Stimulated activated naive CD8-positive, alpha-beta T cell treated with anti-CD3 and anti-CD28 coated beads, Interleukin-15, Interleukin-2, amounts not matched to agents 100 ng/mL and 50 ng/mL, for 24 hours (primary cell): Measurements from ENCODE around the gene SORCS2.

ENCODE experiments used
- H3K27ac Mint-ChIP-seq: one replicate; pipeline ENCODE4 v1.8.0; 2021; ENCODE audit warnings: mild to moderate bottlenecking, mixed read lengths
- H3K27me3 Mint-ChIP-seq: one replicate; pipeline ENCODE4 v1.8.0; 2021; ENCODE audit warnings: mixed read lengths
- H3K36me3 Mint-ChIP-seq: one replicate; pipeline ENCODE4 v1.8.0; 2021; ENCODE audit warnings: low read depth, mixed read lengths
- H3K4me1 Mint-ChIP-seq: one replicate; pipeline ENCODE4 v1.8.0; 2021; ENCODE audit warnings: low read depth, mixed read lengths
- H3K4me3 Mint-ChIP-seq: one replicate; pipeline ENCODE4 v1.8.0; 2021; ENCODE audit warnings: mild to moderate bottlenecking, mixed read lengths
- H3K9me3 Mint-ChIP-seq: one replicate; pipeline ENCODE4 v1.8.0; 2021; ENCODE audit warnings: mixed read lengths

SORCS2 gene

DNA sequence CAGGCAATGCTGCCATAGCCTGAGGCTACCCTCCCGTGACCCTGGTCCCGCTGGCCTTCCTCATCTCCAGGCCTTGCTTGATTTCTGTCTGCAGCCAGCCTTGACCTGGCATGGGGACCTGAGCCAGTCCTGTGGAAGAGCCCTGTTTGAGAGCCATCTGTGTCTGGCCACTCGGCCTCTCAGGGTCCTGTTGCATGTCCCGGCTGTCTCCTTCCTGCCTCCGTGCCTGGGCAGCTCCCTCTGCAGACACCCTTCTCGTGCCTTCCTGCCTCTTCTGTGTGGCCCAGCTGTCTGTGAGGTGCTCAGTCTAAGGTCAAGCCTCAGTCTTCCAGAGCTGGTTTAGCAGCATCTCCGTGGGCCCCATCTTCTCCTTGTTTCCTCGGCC lies 108.4 kb downstream of the SORCS2 start:
- H3K9me3 Mint-ChIP-seq: no peaks in the 10 kb centered on the region
- H3K4me3 Mint-ChIP-seq: no peak overlapping the region
- H3K27me3 Mint-ChIP-seq: peaks cover 13% of the 10 kb centered on the region

DNA sequence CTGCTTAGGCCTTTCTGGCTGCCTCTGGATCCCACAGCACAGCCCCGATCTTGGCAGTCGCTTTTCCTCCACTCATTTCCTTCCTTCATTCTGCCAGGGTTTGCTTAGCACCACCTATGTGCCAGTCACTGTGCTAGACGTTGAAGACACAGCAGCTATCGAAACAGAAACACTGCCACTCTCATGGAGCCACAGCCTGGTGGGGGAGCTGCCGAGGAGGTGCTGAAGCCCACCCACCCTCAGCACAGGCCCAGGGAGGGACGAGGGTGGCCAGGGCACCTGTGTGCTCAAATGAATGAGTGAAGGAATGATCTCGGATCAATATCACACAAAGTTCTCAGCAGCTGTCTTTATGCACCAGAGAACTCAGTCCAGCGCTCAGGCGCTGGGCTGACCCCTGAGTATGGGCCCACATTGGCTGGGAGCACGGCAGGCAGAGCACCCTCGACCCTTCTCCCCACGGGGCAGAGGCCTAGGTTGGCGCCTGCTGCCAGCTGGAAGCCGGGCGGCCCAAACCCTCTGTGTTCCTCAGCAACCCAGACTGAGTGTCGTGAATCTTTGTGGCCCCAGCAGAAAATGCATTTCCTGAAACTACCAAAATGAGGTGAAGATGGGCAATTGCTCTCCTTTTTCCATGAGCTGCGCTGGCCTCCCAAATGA lies 108.9 kb downstream of the SORCS2 start:
- Mint-ChIP-seq H3K36me3 (no peaks in the 10 kb centered on the region), H3K4me3 (no peak overlapping the region), H3K27me3 (peaks cover 13% of the 10 kb centered on the region), H3K9me3 (no peaks in the 10 kb centered on the region), H3K4me1 (no peaks in the 10 kb centered on the region), H3K27ac (no peak overlapping the region)

More for the DNA sequence above, 108.4 kb downstream of the SORCS2 start:
- H3K27ac Mint-ChIP-seq: no peak overlapping the region
- H3K4me1 Mint-ChIP-seq: no peaks in the 10 kb centered on the region
- no peaks in the 10 kb centered on the region for H3K36me3 Mint-ChIP-seq

- H3K9me3 Mint-ChIP-seq: no peaks in the 10 kb centered on the region
- H3K36me3 Mint-ChIP-seq: no peaks in the 10 kb centered on the region
- H3K27ac Mint-ChIP-seq: no peak overlapping the region
- no peak overlapping the region for H3K4me3 Mint-ChIP-seq
- H3K4me1 Mint-ChIP-seq: no peaks in the 10 kb centered on the region
- peaks cover 13% of the 10 kb centered on the region for H3K27me3 Mint-ChIP-seq
Measured at GRCh38 chr4:7301846-7302630, 109.7 kb downstream of the SORCS2 start.

DNA sequence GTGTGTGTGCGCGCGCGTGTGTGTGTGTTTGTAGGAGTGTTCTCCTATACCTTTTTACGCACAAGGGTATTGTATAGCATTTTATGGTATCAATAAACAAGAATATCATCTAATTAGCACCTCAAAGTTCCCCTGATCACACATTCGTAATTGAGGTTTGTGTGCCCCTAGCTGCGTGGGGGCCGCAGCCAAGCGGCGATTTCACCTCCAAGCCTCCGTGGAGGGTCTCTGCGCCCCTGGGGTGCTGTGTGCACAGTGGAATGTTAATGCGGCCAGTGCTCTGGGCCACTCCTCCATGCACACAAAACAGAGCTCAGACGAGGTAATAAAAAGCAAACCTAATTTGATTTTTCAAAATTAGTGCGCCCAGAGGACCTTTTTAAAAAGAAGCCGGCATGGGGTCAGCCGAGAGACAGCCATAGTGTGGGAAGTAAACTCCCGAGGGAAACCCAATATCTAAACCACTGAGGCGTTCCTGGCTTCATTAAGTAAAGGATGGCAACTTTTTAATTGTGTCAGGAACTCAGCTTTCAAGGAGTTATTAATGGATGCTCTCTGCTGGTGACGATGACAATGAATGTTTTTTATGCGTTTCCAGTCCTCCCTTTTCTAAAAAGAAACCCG lies 110.6 kb downstream of the SORCS2 start:
- H3K4me3 Mint-ChIP-seq: no peak overlapping the region
- H3K9me3 Mint-ChIP-seq: no peaks in the 10 kb centered on the region
- H3K27ac Mint-ChIP-seq: no peak overlapping the region
- H3K36me3 Mint-ChIP-seq: no peaks in the 10 kb centered on the region
- H3K27me3 Mint-ChIP-seq: peaks cover 17% of the 10 kb centered on the region
- H3K4me1 Mint-ChIP-seq: no peaks in the 10 kb centered on the region

DNA sequence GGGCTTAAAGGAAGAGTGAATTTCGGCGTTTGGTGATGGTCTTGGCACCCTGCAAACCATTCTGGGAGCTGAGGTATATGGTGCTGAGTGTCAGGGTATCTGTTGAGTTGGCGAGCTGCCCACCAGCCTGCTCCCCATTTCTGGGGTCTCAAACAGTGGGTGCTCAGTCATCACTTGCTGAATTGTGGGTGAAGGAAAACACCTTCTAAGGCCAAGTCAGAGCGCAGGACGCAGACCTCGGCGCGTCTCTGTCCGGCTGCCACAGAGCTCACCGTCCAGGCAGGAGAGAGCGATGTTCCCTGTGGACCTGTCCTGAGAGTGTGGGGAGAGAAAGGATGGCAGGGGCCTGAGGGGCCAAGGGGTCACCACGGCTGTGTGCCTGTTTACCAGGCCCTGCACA lies 111.2 kb downstream of the SORCS2 start:
- H3K36me3 Mint-ChIP-seq: no peaks in the 10 kb centered on the region
- no peaks in the 10 kb centered on the region for H3K9me3 Mint-ChIP-seq
- H3K4me3 Mint-ChIP-seq: no peak overlapping the region
- H3K27ac Mint-ChIP-seq: no peak overlapping the region
- peaks cover 17% of the 10 kb centered on the region for H3K27me3 Mint-ChIP-seq
- H3K4me1 Mint-ChIP-seq: no peaks in the 10 kb centered on the region

- H3K4me1 Mint-ChIP-seq: no peaks in the 10 kb centered on the region
- H3K36me3 Mint-ChIP-seq: no peaks in the 10 kb centered on the region
- H3K27ac Mint-ChIP-seq: no peak overlapping the region
- no peak overlapping the region for H3K4me3 Mint-ChIP-seq
- no peaks in the 10 kb centered on the region for H3K9me3 Mint-ChIP-seq
- H3K27me3 Mint-ChIP-seq: peaks cover 13% of the 10 kb centered on the region
Measured at GRCh38 chr4:7304436-7304835, 112.1 kb downstream of the SORCS2 start.

- Mint-ChIP-seq H3K9me3 (no peaks in the 10 kb centered on the region), H3K36me3 (no peaks in the 10 kb centered on the region), H3K4me1 (no peaks in the 10 kb centered on the region), H3K27ac (no peak overlapping the region), H3K4me3 (no peak overlapping the region), H3K27me3 (peaks cover 4% of the 10 kb centered on the region)
Measured at GRCh38 chr4:7306021-7306965, 114.0 kb downstream of the SORCS2 start.

- no peaks in the 10 kb centered on the region for H3K36me3 Mint-ChIP-seq
- no peak overlapping the region for H3K4me3 Mint-ChIP-seq
- H3K27ac Mint-ChIP-seq: no peak overlapping the region
- H3K4me1 Mint-ChIP-seq: no peaks in the 10 kb centered on the region
- no peaks in the 10 kb centered on the region for H3K9me3 Mint-ChIP-seq
- peaks cover 4% of the 10 kb centered on the region for H3K27me3 Mint-ChIP-seq
Measured at GRCh38 chr4:7306986-7307385, 114.6 kb downstream of the SORCS2 start.

- H3K4me1 Mint-ChIP-seq: no peaks in the 10 kb centered on the region
- no peak overlapping the region for H3K4me3 Mint-ChIP-seq
- no peaks in the 10 kb centered on the region for H3K9me3 Mint-ChIP-seq
- no peaks in the 10 kb centered on the region for H3K36me3 Mint-ChIP-seq
- peaks cover 4% of the 10 kb centered on the region for H3K27me3 Mint-ChIP-seq
- no peak overlapping the region for H3K27ac Mint-ChIP-seq
Measured at GRCh38 chr4:7307394-7308099, 115.2 kb downstream of the SORCS2 start.

DNA sequence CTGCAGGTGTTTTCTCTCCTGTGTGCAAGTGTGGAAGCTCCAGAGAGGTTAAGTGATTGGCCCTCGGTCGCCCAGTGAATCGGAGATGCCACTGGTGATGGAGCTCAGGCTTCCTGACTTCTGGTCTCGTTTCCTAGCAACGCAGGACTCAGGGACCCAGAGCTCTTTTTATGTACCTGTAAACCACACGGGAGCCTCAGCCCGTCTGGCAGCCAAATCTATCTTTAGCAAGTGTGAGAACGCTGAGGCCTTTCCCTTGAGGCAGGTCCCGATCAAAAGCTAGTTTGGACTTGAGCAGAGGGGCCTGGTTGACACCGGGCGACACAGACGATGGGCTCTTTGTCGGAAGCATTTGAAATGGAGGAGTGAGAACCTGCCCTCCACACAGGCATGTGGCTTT lies 116.8 kb downstream of the SORCS2 start:
- Mint-ChIP-seq H3K9me3 (no peaks in the 10 kb centered on the region), H3K27me3 (peaks cover 4% of the 10 kb centered on the region)

GRCh38 chr4:7309636-7310390 lies 117.5 kb downstream of the SORCS2 start:
- no peak overlapping the region for H3K4me3 Mint-ChIP-seq
- no peak overlapping the region for H3K27ac Mint-ChIP-seq
- no peaks in the 10 kb centered on the region for H3K4me1 Mint-ChIP-seq
- no peaks in the 10 kb centered on the region for H3K36me3 Mint-ChIP-seq
- peaks cover 4% of the 10 kb centered on the region for H3K27me3 Mint-ChIP-seq
- H3K9me3 Mint-ChIP-seq: no peaks in the 10 kb centered on the region

More for the DNA sequence above, 116.8 kb downstream of the SORCS2 start:
- no peak overlapping the region for H3K27ac Mint-ChIP-seq
- no peaks in the 10 kb centered on the region for H3K36me3 Mint-ChIP-seq
- H3K4me1 Mint-ChIP-seq: no peaks in the 10 kb centered on the region
- H3K4me3 Mint-ChIP-seq: no peak overlapping the region

DNA sequence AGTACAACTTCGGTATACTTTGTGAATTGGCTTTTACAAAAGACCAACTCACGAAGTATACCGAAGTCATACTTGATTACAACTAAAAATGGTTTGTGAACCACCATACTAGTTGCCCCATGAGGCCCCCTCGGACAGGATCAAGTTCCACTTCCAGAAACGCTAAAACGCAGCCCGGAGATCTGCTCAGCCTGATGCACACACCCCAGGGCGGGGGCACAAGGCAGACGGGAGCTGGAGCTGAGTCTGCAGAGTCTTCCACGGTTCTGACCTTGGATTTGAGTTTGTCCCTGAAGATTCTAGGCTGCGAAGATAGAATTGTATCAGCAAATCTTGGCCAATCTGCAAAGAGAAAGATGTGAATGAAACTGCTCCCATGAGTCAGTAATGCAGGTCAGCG lies 118.1 kb downstream of the SORCS2 start:
- Mint-ChIP-seq H3K4me1 (no peaks in the 10 kb centered on the region), H3K4me3 (no peak overlapping the region), H3K36me3 (no peaks in the 10 kb centered on the region), H3K9me3 (no peaks in the 10 kb centered on the region), H3K27ac (no peak overlapping the region), H3K27me3 (peaks cover 4% of the 10 kb centered on the region)

DNA sequence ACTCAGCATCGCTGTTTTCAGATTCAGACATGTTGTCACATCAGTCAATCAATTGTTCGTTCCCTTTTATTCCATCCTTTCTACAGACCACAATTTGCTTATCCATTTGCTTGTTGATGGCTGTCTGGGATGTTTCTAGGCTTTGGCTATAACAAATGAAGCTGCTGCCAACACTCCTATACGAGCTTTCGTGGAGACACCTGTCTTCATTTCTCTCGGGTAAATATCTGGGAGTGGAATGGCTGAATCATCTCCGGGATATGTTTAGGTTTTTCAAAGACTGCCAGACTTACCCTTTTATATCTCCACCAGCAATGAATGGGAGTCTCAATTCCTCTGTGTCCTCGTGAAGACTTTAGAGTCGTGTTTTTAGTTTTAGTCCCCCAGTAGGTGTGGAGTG lies 118.9 kb downstream of the SORCS2 start:
- H3K4me3 Mint-ChIP-seq: no peak overlapping the region
- H3K9me3 Mint-ChIP-seq: no peaks in the 10 kb centered on the region
- no peaks in the 10 kb centered on the region for H3K36me3 Mint-ChIP-seq
- no peaks in the 10 kb centered on the region for H3K4me1 Mint-ChIP-seq
- no peak overlapping the region for H3K27ac Mint-ChIP-seq
- H3K27me3 Mint-ChIP-seq: peaks cover 4% of the 10 kb centered on the region
